Pons (tissue), 1 donor: ENCODE measurements around the gene PRKD3.
"Not testable (repeated sequence)": the region's sequence is repeated elsewhere in the genome, so short reads cannot be mapped to it uniquely, and the experiment has no call there.

ENCODE experiments used
- DNase-seq: peaks from one replicate; pipeline ENCODE4 v3.0.0-alpha.2; 2016; ENCODE audit warnings: low spot score

PRKD3 gene

GRCh38 chr2:37316181-37316580, 8.5 kb downstream of the PRKD3 start:
- DNase-seq: no peak

GRCh38 chr2:37315364-37315763, 9.3 kb downstream of the PRKD3 start:
- DNase-seq: no peak

DNA sequence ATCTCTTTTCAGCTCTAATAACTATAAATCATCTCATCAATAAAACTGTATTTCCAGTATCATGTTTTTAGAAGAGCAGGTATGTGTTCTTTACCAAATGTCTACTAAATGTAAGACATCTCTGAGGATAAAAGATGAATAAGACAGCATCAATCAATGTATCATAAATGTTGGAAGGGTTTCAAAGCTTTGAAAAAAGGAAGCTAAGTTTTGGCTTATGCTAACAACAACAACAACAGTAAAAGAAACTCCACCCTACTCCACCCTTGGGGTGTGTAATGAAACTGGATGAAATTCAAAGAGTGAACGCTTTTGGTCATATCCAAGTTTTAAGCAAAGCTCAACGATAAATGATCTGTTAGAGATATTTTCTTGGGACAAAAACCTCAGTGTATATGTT, 17.1 kb downstream of the PRKD3 start:
- DNase-seq: no peak

- DNase-seq: no peak
Measured at GRCh38 chr2:37306024-37306423, 18.6 kb downstream of the PRKD3 start.

GRCh38 chr2:37302701-37303252, 21.9 kb downstream of the PRKD3 start:
- DNase-seq: no peak

DNA sequence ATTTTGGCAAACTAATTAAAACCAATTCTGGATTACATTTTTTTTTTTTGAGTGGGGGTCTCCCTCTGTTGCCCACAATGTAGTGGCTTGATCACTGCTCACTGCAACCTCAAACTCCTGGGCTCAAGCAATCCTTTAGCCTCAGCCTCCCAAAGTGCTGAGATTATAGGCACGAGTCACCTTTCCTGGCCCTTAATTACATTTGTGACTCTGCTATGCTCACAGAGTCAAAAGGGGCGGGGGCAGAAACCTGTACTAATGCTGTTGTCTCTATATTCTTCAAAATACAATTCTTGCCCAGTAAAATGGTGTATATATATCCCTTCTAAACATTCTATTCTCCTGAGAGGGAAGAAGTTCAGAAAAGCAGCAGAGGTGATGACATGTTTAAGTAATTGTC, 23.2 kb downstream of the PRKD3 start:
- DNase-seq: no peak

DNA sequence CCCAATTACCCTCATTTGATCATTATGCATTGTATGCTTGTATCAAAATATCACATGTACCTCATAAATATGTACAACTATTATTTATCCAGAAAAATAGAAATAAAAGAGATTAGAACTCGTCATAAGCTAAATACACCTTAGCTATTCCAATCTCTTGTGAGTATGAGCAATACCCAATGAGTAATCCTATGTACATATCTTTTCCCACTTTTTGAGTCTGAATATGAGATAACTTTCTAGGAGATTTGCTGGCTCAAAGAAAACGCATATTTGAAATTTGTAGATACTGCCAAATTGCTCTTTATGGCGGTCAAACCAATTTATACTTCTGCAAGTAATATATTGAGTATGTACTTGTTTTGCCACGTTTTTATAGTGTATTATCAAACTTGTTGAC, 24.1 kb downstream of the PRKD3 start:
- no peak for DNase-seq

DNA sequence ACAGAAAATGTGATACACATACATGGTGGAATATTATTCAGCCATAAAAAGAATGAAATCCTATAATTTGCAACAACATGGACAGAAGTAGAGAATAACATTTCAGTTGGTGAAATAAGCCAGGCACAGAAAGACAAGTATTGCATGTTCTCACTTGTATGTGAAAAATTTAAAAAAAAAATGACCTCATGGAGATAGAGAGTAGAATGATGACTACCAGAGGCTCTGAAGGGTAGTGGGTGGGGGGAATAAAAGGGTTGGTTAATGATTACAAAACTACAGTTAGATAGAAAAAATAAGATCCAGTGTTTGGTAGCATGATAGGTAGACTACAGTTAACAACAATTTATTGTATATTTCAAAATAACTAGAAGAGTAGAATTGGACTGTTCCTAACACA, 24.5 kb downstream of the PRKD3 start:
- no peak for DNase-seq

GRCh38 chr2:37297632-37298031, 27.0 kb downstream of the PRKD3 start:
- DNase-seq: no peak

DNA sequence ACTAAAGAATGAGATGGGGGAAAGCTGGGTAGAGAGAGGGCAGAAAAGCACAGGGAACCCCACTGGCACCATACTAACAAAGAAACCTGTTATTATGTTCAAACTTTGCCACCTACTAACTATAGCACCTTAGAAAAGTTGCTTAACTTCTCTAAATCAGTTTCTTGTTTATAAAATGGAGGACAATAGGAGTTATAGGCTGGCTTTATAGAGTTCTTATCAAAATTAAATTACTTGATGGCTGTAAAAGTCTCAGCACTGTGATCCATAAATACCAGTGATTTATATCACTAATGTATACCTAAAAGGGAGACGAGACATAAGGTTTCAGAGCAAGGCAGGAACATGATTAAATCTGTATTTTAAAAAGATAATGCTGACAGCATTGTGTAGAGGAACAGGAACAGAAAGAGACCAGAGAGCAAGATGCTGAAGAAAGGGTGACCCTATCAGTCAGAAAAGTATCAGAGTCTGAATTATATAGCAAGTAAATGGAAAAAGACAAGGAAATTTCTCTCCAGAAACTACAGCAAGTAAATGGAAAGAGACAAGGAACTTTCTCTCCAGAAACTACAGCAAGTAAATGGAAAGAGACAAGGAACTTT, 29.1 kb downstream of the PRKD3 start:
- no peak for DNase-seq

- not testable (repeated sequence) for DNase-seq
Measured at GRCh38 chr2:37294858-37295257, 29.8 kb downstream of the PRKD3 start.

DNA sequence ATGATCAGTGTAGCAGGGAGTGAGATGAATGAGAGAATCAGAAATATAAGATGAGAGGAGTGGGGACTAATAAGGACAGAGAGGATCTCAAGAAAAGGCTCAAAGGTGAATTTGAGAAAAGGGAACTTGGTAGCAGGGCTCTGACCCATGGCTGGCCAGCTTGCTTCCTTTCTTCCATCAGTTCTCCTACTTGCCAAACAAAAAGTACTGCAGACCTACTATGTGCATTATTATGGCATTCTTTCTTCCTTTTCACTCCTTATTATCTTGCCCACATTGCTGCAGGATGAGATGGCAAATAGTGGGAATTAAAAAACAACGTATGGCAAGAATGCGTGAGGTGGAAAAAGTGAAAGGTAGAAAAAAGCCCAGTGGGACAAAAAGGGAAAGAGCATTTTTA, 33.0 kb downstream of the PRKD3 start:
- no peak for DNase-seq

DNA sequence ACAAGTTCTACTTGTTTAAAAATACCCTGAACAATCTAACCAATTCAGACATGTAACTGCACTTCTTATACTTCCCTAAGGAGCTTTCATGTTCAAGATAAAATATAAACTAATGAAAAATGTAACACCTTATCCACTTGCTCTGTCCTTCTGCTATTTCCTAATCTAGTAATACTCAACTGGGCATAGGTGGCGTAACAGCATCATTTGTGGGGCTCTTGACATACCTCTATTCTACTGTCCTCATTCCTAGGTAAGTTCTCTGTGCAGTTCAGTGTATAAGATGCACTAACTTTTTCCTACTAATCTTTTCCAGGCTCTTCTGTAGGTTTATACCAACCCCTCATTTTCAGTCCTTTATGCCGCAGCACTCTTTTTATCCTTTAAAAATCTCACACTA, 36.7 kb downstream of the PRKD3 start:
- no peak for DNase-seq

DNA sequence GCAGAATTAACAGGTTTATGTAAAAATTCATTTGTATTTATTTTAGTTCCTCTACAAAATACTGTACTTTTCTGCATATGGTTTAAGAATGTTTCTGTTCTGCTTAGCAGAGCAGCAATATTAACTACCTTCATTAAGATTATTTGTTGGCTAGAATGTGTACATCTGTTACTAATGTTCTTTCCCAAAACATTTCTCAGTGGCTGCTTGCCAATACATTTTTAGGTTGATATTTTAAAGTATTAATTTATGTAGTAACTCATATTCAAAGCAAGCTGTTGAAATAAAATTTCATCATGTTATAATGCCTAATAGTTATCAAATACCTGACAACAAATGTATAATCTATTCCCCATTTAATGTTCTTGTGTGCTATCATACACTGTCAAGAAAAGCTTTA, 40.3 kb downstream of the PRKD3 start:
- no peak for DNase-seq

GRCh38 chr2:37283207-37283606, 41.4 kb downstream of the PRKD3 start:
- DNase-seq: no peak

- no peak for DNase-seq
Measured at GRCh38 chr2:37282746-37283145, 41.9 kb downstream of the PRKD3 start.

DNA sequence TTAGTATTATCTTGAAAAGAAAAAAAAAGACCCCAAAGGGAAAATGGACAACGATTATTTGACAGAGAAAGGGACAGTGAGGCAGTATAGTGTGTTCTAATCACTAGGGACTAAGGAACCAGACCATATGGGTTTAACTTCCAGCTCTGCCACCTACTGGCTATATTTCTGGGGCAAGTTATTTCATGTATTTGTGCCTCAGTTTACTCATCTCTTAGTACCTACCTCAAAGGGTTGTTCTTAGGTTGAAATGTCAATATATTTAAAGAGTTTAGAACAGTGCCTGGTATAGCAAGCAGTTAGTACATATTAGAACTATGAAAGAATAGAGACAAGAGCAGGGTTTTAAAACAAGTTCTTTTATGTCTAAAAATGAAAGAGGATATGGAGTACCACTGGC, 42.7 kb downstream of the PRKD3 start:
- no peak for DNase-seq

- DNase-seq: no peak
Measured at GRCh38 chr2:37276291-37276690, 48.3 kb downstream of the PRKD3 start.
